Stimulated activated memory B cell treated with anti-CD40 and anti-IgM and Interleukin-4, amounts not matched to agents 10 μg/mL and 1 μg/mL and 100 μg/mL, for 72 hours (primary cell): ENCODE data around the gene MAST4.

Experiments
- ATAC-seq: fragments of 150-1000 bp; cut with Tn5 transposase; 2 replicates; pipeline ENCODE4 v1.10.0; 2021
- H3K27ac Mint-ChIP-seq: one replicate; pipeline ENCODE4 v1.8.0; 2022; ENCODE audit warnings: mild to moderate bottlenecking, mixed read lengths
- H3K27me3 Mint-ChIP-seq: one replicate; pipeline ENCODE4 v1.8.0; 2022; ENCODE audit warnings: mixed read lengths
- H3K36me3 Mint-ChIP-seq: one replicate; pipeline ENCODE4 v1.8.0; 2022; ENCODE audit warnings: mixed read lengths
- H3K4me1 Mint-ChIP-seq: one replicate; pipeline ENCODE4 v1.8.0; 2022; ENCODE audit warnings: mixed read lengths
- H3K4me3 Mint-ChIP-seq: one replicate; pipeline ENCODE4 v1.8.0; 2022; ENCODE audit warnings: mild to moderate bottlenecking, moderate library complexity, mixed read lengths
- H3K9me3 Mint-ChIP-seq: one replicate; pipeline ENCODE4 v1.8.0; 2022; ENCODE audit warnings: mixed read lengths

MAST4 gene

DNA sequence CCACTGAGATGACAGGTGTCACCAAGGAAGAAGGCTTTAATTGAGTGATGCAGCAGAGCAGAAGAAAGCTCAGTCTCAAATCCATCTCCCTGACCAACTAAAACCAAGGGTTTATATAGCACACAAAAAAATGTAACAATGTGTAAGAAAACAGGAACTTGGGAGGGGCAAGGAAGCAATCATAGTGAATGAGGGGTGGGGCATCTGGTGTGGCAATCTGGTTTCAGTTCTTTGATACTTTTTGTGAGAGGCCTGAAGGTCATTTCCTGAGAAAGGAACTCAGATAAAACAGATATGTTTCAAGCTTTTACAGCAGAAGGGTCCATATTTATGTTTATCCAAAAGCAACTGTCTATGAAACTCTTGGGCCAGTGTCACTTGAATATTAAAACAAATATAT, 580.7 kb downstream of the MAST4 start:
- Mint-ChIP-seq H3K4me3 (no peak overlapping the region), H3K27ac (no peak overlapping the region), H3K27me3 (no peaks in the 10 kb centered on the region), H3K4me1 (peaks cover 36% of the 10 kb centered on the region), H3K36me3 (peaks cover 68% of the 10 kb centered on the region), H3K9me3 (peaks cover 13% of the 10 kb centered on the region)
- no peak for ATAC-seq

DNA sequence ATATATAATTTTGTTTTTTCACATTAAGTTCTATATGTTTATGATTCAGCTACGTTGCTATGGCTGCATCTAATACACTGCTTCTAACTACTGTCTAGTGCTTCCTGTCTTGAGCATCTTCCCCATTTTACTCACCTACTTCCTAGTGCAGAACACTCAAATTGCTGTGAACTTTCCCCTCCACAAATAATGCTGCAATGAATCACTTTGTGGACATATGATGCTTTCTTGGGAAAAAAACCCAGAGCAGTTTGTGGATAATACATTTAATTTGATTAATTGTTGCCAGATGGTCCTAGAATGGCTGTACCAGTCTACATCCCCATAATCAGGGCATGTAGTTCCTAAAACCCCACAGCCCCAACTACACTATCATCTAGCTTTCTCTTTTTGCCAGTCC, 581.9 kb downstream of the MAST4 start:
- ATAC-seq = no peak
- no peak overlapping the region for H3K4me3 Mint-ChIP-seq
- peaks cover 80% of the 10 kb centered on the region for H3K36me3 Mint-ChIP-seq
- peak overlapping the region; percentile 32 for H3K27ac Mint-ChIP-seq
- H3K27me3 Mint-ChIP-seq = no peaks in the 10 kb centered on the region
- peaks cover 13% of the 10 kb centered on the region for H3K9me3 Mint-ChIP-seq
- peaks cover 48% of the 10 kb centered on the region for H3K4me1 Mint-ChIP-seq

DNA sequence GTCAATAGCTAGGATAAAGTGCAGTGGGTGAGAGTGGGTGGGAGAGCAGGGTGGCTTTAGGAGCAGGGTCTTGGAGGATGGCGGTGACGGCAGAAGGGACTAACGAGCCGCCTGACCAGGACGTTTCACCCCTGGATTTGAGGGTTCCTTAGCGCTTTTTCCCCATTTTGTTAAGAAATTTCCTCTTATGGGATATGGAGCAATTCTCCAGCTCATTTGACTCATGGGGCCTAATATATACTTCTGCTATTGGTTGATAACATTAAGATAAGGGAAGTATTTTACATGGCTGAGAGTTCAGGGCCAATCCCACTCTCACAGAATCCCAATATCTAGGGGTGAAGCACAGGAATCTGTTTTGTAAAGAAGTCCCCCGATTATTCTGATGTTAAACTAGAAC, 582.8 kb downstream of the MAST4 start:
- H3K27ac Mint-ChIP-seq = no peak overlapping the region
- peaks cover 51% of the 10 kb centered on the region for H3K4me1 Mint-ChIP-seq
- peaks cover 13% of the 10 kb centered on the region for H3K9me3 Mint-ChIP-seq
- peaks cover 88% of the 10 kb centered on the region for H3K36me3 Mint-ChIP-seq
- no peaks in the 10 kb centered on the region for H3K27me3 Mint-ChIP-seq
- no peak overlapping the region for H3K4me3 Mint-ChIP-seq
- no peak for ATAC-seq

DNA sequence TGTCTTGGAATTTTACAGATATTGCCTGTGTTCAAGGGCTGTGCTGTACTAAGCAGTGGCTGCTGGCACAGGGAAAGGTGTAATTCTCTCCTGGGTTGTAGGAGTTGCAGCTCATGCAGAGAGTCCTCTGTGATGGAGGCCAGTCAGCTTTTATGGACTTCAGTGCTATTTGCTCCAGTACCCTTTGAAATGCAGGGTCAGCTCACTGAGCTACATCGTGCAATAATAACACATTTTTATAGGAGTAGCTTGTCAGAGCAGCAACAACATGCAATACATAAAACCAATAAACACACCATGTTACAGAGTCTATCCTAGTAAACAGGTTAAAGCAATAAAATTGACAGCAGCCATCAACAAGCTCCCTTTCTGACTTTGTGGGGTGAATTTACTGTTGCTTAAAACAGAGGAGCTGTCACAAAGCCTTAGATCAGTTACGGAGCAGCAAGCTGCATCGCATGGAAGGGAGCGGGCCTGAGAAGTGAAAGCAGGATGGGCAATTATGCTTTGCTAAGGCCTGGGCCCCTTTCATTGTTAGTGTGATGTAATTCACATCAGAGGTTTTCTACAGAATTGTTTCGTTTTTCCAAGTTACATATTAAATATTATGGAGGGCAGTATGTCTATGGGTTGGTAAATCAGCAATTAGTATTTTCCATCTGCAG, 583.6 kb downstream of the MAST4 start:
- Mint-ChIP-seq H3K36me3 (peaks cover 90% of the 10 kb centered on the region), H3K4me1 (peaks cover 51% of the 10 kb centered on the region)
- no peak for ATAC-seq

DNA sequence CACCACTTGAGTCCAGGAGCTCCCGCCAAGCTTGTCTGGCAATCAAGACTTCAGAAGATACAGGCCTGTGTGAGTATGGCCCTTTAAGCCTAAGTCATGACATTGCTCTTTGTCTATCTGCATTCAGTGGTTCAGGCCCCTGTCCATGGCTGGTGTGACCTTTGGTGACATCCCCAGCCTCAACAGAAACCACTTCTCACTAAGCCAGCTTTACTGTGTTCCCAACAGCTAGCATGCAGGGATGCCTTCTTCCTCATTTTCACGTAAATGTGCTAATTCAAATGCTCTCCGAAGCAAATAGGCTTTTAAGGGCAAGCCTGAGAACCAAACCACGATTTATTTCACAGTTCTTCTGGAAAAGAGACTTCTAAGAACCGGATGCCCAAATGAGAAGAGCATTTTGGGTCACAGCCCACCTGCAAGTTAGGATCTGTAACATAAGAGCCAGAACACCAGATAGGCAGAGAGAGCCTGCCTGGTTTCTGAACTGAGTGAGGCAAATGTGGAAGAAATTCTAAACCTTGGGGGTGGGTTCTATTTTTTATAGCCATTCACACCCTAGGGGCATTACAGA, 585.5 kb downstream of the MAST4 start:
- Mint-ChIP-seq H3K27ac (peak overlapping the region; percentile 83), H3K36me3 (peaks cover 88% of the 10 kb centered on the region), H3K4me1 (peaks cover 60% of the 10 kb centered on the region), H3K27me3 (no peaks in the 10 kb centered on the region), H3K4me3 (no peak overlapping the region), H3K9me3 (peaks cover 10% of the 10 kb centered on the region)
- ATAC-seq = peak; percentile 69

More for the DNA sequence above, 583.6 kb downstream of the MAST4 start:
- no peaks in the 10 kb centered on the region for H3K27me3 Mint-ChIP-seq
- no peak overlapping the region for H3K4me3 Mint-ChIP-seq
- peak overlapping the region; percentile 83 for H3K27ac Mint-ChIP-seq
- H3K9me3 Mint-ChIP-seq = peaks cover 13% of the 10 kb centered on the region

DNA sequence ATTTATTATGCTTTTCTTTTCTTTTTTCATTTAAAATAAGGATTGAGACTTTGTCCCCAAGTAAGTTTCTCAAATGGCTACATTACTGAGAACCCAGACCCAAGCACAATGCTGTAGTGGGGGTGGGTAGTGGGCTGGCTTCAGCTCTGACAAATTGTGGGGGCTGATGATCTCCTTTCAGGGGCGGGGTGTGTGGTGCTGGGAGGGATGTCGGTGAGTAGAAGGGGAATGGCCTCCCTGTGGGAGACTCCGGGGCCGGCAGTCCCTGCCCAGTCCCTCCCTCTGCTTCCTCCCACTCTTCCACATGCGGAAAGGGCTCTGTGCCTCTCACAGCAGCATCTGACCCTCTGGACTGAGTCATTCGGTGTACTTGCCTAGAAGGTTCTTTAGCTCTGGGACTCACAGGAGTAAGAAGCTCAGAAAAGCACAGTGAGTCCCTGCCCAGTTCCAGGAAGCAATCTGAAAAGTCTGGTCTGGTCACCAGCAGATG, 586.2 kb downstream of the MAST4 start:
- Mint-ChIP-seq H3K36me3 (peaks cover 88% of the 10 kb centered on the region), H3K27me3 (no peaks in the 10 kb centered on the region), H3K9me3 (peaks cover 10% of the 10 kb centered on the region), H3K4me1 (peaks cover 66% of the 10 kb centered on the region), H3K27ac (peak overlapping the region; percentile 83), H3K4me3 (no peak overlapping the region)
- ATAC-seq = no peak

DNA sequence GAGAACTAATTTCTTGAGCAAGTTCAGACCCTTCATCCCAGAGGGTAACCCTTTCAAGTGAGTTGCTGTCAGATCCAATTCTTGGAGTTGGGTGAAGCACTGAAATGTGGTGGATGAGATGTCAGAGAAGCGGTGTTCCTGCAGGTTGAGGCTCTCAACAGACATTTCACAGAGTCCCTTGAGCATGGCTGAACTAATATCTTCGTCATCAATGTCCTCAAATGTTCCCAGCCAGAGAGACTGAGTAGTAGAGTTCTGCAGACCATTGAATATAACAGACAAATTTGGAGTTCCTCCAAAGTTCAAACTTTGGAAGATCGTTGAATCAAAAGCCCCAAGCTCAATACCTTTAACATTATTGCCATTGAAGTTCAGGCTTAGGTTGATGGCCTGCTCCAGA, 587.7 kb downstream of the MAST4 start:
- H3K4me1 Mint-ChIP-seq = peaks cover 73% of the 10 kb centered on the region
- H3K27me3 Mint-ChIP-seq = no peaks in the 10 kb centered on the region
- H3K9me3 Mint-ChIP-seq = peaks cover 4% of the 10 kb centered on the region
- H3K36me3 Mint-ChIP-seq = peaks cover 83% of the 10 kb centered on the region
- H3K27ac Mint-ChIP-seq = peak overlapping the region; percentile 83
- no peak for ATAC-seq
- H3K4me3 Mint-ChIP-seq = no peak overlapping the region

DNA sequence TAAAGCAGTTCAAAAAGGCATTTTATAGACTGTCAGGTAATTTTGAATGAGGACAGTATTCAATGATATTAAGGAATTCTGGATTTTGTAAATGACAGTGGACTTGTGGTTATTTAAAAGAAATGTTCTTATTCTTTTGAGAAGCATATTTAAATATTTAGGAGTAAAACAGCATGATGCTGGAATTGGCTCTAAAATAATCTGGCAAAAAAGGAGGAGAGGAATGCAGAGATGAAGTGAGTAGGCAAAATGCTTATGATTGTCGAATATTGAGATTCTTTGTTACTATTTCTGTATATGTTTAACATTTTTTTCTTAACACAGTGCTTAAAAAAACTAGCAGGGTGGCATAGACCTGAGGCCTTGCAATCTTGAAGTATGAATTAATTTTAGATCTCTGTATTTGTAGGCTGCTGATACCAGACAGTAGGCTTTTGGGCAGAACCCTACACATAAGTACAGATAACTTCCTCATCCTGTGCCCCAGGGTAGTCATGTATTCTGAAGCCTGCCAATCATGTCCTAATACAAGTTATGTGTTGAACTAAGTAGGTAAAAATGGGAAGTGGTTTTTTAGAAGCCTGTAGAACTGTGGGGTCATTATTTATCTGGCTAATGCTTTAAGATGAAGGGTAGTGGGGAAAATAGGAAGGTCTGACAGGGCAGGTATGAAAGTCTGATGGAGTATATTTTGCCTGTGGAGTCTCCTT, 591.0 kb downstream of the MAST4 start:
- Mint-ChIP-seq H3K27me3 (no peaks in the 10 kb centered on the region), H3K9me3 (no peaks in the 10 kb centered on the region), H3K4me3 (peak overlapping the region; percentile 62), H3K27ac (peak overlapping the region; percentile 90), H3K36me3 (peaks cover 80% of the 10 kb centered on the region), H3K4me1 (peaks cover 81% of the 10 kb centered on the region)
- peak; percentile 98 for ATAC-seq

DNA sequence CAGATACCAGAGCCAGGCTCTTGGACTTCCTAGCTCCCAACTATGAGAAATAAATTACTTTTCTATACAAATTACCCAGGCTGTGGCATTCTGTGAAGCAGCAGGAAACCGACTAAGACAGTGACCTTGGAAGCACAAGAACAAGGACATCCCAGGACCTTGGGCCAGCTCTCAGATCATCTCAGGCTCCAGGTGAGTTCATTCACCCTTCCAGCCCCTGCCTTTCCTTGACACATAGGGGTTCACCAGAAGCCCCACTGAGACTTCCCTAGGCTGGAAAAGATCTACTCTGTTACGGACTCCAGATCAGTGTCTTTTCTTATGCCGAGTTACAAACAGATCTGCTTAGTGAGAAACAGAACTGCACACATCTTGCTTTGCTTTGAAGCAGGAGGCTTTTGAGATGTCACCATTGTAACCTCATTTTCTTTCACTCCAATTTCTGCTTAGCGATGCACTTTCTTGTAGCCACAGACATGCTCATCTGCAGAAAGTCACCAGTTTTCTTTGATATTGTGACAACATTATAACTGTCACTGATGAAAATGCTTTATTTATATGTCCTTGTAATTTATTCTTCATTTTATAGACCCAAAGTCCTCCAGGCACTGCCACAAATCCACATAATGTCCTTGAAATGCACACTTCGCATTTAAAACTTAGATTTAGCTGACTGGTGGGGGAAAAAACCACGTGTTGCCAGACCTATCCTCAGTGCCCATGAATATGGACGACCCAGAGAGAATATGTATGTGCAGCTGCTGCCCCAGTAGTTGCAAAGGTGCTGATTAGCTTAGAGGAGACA, 592.3 kb downstream of the MAST4 start:
- Mint-ChIP-seq H3K27ac (peak overlapping the region; percentile 90), H3K27me3 (no peaks in the 10 kb centered on the region), H3K36me3 (peaks cover 76% of the 10 kb centered on the region), H3K4me3 (peak overlapping the region; percentile 57), H3K4me1 (peaks cover 81% of the 10 kb centered on the region), H3K9me3 (no peaks in the 10 kb centered on the region)
- no peak for ATAC-seq

DNA sequence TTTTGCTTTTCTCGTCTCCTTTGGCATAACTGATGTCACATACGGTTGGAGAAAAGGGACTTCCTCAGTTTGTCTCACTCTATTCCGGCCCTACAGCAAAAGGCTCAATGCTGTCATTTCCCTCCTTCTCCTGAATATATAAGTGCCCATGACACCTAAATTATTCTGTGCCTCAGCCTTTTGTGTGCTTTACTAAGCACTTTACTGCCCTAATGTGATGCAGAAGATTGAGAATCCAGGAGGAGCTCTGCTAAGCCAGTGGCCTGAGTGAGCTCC, 592.8 kb downstream of the MAST4 start:
- Mint-ChIP-seq H3K27me3 (no peaks in the 10 kb centered on the region), H3K9me3 (no peaks in the 10 kb centered on the region), H3K27ac (peak overlapping the region; percentile 90), H3K4me1 (peaks cover 86% of the 10 kb centered on the region), H3K4me3 (peak overlapping the region; percentile 57), H3K36me3 (peaks cover 72% of the 10 kb centered on the region)
- no peak for ATAC-seq

DNA sequence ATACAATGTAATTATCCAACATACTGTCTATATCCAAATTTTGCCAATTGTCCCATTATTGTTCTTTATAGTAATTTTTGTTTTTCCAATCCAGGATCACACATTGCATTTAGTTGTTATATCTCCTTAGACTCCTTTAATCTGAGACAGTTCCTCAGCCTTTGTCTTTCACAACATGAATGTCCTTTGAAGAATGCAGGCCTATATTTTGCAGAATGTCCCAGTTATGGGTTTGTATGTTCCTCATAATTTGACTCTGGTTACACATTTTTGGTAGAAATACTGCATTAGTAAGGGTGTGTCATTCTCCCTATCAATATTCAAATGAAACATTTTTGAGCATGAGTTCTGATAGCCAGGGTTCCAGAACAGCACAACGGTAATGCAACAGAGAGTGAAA, 593.7 kb downstream of the MAST4 start:
- Mint-ChIP-seq H3K36me3 (peaks cover 78% of the 10 kb centered on the region), H3K4me1 (peaks cover 94% of the 10 kb centered on the region), H3K4me3 (peak overlapping the region; percentile 72), H3K27ac (peak overlapping the region; percentile 90), H3K27me3 (no peaks in the 10 kb centered on the region), H3K9me3 (no peaks in the 10 kb centered on the region)
- no peak for ATAC-seq

DNA sequence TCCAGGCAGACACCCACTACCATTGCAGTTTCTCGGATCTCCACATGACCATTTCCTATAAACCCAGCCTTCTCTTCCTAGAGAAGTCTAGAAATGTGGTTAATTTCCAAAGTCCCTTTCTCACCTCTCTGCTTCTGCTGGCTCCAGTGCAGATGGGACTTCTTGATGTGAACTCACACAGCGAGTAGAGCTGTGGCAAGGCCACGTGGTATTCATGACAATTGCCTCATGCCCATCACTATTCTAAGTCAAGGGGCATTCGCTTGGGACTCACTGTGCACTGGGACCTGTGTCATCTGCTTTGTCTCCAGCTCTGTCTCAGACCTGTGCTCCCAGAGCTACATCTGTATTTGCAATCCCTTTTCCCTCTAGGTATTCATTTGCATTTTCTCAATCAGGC, 594.2 kb downstream of the MAST4 start:
- Mint-ChIP-seq H3K27me3 (no peaks in the 10 kb centered on the region), H3K4me3 (peak overlapping the region; percentile 72), H3K4me1 (peaks cover 92% of the 10 kb centered on the region), H3K27ac (peak overlapping the region; percentile 90), H3K36me3 (peaks cover 75% of the 10 kb centered on the region), H3K9me3 (no peaks in the 10 kb centered on the region)
- ATAC-seq = no peak

DNA sequence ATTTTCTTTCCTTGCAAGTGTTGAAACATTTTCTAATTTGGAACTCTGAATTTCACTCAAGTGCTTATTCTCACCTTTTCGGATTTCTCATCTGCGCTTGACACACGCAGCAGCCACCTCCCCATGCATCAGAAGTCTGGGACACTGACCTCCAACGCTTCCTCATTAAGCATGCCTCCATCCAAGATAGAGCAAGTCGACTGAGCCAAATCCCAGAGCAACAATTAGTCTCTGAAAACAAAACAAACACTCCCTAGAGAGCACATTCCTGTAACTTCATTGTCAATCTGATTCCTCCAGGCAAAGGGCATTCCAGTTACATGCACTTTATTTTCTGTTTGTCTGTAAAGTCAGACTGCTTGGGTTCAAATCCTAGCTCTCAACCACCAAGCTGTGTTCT, 594.7 kb downstream of the MAST4 start:
- Mint-ChIP-seq H3K27me3 (no peaks in the 10 kb centered on the region), H3K27ac (peak overlapping the region; percentile 90), H3K4me1 (peaks cover 96% of the 10 kb centered on the region), H3K36me3 (peaks cover 79% of the 10 kb centered on the region), H3K9me3 (no peaks in the 10 kb centered on the region), H3K4me3 (peak overlapping the region; percentile 72)
- ATAC-seq = no peak

DNA sequence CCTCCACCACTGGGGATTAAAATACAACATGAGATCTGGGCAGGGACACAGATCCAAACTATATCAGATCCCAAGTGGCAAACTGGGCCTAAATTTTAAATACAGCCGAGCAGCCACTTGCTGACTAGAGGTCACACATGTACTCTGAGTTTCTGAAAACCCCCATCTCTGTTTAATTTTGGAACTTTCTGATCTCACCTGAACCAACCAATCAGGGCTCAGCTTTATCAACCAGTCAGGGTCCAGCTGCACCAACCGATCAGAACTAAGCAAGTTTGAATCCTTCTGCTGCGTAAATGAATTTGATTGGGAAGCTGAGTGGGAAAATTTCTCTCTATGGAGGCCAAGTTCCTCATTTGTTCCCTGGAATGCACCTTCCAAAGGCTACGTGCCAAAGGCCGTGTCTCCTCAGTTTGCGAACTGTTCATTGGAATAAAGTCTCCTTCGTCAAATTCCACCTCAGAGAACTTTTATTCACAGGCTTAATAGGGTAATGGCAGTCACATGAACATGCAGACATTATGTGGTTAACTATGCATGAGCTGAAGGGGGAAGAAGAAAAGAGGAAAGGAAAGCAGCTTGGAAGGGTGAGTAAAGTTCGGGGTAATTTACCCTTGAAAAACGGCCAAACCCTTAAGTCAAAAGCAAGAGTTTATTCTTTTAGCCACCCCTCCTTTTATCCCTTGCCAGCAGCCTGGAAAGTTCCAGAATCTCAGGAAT, 596.7 kb downstream of the MAST4 start:
- Mint-ChIP-seq H3K36me3 (peaks cover 61% of the 10 kb centered on the region), H3K4me1 (peaks cover 87% of the 10 kb centered on the region), H3K9me3 (no peaks in the 10 kb centered on the region), H3K27me3 (no peaks in the 10 kb centered on the region), H3K27ac (peak overlapping the region; percentile 90), H3K4me3 (peak overlapping the region; percentile 89)
- peak; percentile 80 for ATAC-seq

DNA sequence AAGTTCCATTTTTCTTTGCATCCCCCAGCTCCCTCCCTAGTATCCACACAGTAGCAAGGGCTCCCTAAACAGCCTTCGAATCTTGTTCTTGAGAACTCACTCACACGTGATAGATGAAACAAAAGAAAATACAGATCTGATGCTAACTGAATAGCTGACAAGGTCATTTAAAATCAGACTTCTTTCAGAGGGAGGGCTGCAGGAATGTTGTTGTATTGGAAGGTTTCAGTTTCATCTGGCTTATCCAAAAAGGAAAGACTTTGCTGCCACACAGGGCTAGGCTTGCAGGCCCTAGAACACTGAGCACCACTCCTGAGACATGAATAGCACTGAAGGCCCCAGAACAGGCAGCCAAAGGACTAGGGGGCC, 597.2 kb downstream of the MAST4 start:
- Mint-ChIP-seq H3K9me3 (no peaks in the 10 kb centered on the region), H3K27ac (peak overlapping the region; percentile 90), H3K4me1 (peaks cover 81% of the 10 kb centered on the region), H3K36me3 (peaks cover 57% of the 10 kb centered on the region), H3K27me3 (no peaks in the 10 kb centered on the region), H3K4me3 (peak overlapping the region; percentile 89)
- no peak for ATAC-seq
